ENCODE data around the gene LRMDA.

The LRMDA gene

DNA sequence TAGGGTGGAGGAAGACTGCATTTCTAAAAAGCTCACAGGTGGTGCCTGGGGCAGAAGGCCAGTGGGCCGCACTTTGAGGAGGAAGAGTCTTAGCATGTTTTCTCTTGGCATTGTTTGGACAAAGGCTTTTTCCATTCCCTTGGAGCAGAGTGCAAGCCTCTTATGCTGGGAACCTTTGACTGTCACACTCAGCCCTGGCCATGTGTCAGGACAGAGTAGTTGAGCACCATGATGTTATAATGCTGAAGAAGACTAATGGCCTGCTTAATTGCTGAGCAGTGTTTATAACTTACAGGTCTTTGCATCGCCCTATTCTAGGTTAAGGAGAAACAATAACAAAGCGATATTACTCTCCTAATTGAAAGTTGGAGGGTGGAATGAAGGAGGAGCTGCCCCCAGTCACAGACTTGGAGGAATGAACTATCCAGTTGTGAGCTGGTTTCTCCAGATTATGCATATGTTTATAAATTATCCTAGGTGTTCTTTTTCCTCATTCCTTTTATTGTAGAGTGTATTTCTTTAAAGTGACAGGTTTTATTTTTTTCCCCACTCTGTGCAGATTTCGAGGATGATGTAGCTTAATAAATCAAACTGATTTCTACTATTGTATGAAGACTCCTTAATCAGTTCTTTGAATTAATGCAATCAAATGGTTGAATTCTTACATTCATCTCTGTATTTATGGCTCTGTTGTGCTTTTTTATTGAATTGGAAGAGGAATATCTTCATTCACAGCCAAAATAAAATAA is 767.0 kb downstream of the LRMDA start:
- DNase-seq, result no peak

DNA sequence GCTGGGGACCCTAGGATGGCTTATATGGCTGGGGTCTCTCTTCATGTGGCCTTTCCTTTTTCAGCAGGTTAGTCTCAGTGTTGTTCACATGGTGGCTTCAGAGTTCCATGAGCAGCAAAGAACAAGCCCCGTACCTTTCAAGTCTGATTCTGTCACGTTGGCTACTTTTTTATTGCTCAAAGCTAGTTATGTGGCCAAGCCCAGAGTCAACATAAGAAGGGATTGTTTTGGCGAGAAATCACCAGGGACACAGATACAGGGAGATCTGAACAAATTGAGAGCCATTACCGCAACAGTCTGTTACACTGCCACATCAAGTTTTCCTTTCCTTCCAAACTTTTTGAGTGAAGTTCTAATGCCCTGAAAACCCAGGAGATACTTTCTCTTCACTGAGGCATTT is 770.5 kb downstream of the LRMDA start:
- no peak for DNase-seq

DNA sequence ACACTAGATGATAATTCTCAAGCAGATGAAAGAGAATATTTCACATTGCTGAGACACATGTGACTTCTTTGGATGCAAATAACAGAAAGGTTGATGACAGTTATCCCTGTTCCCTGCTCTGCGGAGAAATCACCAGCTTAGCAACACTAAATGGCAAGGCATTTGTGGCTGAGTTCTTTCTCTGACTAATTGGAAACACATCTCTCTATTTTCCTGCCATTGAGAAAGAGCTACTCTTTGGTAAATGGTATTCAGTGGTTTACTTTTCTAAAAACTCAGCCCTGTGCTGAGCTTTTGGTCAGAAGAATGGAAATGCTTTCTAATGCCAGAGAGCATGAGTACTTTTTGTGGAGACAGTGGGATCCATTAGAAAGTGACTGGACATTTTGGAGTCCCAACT is 771.4 kb downstream of the LRMDA start:
- DNase-seq, result no peak

DNA sequence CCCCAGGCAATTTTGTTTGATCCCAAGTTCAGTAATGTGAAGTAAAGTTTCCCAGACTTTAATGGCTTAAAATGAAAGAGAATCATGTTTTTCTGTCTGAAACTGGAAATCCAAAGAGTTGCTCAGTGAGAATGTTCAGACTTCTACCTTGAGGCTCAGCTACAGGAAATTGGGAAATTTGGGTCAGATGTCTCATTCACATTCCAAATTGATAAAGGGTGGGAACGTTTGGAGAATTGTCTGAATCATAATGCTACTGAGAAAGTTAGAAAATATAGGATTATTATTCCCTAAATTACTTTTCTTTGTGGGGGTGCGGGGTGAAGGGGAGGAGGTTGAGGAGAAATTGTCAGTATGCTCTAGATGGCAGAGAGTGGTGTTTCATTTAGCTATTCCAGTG is 773.9 kb downstream of the LRMDA start:
- no peak for DNase-seq

DNA sequence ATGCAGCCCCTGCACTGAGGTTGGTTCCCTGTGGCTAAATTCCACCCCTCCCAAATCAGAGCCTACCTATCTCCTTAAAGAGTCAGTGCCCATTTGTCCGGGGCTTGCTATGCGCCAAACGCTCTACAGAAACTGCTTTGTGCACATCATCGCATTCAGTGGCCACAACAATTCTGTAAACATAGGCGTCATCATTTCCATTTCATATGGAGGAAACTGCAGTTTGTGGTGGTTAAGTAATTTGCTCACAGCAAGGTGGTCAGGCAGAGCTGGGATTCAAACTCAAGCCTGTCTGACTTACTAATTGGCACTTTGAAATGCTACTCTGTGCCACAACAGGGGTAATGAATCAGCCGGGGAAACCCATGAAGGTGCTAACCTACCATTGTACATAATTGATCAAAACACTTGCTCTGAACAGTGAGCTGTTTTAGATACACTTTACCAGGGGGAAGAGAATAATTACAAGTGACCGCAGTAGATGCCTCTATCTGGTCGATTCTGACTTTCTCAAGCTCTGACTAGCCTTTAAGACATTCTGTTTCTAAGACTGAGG is 775.5 kb downstream of the LRMDA start:
- DNase-seq, result no peak

DNA sequence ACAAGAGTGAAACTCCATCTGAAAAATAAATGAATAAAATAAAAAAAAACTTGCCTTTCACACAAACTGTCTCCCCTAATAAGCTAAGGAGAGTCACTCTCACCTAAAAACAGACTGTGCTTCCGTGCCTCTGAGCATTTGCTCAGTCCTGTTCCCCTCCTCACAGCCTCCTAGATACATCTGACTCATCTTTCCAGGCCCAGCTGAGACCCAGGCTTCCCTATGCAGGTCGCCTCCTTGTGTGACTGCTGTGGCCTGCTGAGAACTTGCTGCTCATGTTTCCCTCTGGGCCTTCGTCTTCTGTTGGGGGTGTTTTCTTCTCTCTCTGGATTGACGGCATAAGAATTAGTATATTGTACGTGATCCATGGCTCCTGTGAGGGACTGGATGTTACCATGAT is 777.7 kb downstream of the LRMDA start:
- no peak for DNase-seq

DNA sequence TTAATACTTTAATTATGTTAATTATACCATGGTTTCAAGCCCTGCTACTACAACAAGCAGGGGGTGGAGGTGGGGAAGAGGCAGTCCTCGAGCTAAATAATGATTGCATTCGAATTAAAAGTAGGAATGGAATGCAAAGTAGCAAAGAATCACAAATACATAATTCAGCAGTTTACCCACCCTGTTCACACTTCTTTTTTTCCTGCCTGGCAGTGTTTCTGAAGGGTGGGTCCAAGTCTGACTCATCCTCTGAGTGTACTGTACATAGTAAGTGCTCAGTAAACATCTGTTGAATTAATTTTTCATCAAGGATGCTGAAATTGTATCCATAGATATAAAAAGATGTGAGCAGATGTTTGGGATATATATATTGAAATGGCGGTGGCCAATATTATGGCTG is 778.8 kb downstream of the LRMDA start:
- DNase-seq, result no peak

DNA sequence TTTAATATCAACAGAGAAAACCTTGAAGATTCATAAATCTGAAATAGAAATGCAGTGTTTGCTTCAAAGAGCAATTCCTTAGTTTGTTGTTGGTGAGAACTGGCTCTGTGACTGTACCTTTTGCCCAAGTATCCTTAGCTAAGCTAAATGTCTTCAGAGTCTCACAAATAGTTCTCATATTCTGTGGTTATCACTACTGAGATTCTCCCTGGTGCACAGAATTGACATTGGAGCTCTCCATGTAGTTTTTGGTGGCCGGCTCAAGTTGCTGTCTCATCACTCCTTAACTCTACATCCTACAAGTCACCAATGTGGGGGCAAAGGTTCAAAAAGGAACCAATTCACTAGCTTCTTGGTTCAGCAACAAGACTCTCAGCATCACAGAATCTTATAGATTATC is 780.3 kb downstream of the LRMDA start:
- DNase-seq, result no peak

DNA sequence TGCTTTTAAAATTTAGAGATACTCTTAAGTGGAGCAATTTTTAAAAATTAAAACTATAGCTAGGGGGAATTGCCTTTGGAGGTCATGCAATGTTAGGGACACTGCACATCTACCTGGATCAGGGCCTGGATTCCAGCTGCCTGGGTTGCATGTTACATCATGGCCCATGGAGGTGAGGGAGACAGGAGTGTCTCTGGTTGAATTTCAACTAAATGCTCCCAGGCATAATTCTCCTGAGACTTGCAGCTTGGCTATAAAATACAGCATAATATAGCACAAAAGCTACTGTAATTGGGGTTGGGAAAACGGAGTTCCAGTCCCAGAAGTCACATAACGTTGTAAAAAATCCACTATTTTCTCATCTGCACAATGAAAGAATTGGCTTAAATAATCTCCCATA is 782.5 kb downstream of the LRMDA start:
- no peak for DNase-seq

DNA sequence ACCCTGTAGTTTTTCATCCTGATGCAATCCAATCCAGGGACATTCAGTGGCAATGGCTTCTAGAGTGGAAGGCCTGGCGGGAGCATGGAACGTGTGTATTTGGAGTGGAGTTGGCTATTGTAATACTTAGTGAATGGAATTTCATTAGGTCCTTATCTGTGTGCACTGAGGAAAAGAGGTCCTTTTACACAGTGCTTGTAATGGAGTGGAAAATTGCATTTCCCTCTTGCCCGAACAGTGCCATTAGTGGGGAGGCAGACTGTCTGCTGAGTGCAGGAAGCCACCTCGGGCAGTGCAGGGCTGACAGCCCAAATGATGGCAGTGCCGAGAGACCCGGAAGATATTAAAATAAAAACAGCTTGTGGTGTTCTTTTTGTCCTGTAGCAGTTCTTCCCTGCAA is 786.6 kb downstream of the LRMDA start:
- no peak for DNase-seq

DNA sequence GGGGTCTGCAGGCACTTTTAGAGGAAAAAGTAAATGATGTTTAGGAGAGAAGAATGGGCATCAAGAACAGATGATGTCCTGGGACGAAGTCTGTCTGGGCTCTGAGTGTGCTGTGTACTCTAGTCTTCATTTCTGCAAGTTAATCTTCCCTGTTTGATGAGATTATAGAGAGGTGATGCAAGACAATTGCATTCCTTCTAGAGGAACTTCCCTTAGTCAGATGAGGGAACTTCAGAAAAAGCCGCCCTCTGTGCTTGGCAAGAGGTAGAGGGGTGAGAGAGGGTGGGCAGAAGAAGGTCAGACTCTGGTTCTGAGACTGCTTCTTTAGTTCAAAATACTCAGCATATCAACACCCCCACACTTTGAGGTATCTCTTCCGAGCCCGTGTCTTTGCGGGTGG is 797.9 kb downstream of the LRMDA start:
- DNase-seq, result no peak

DNA sequence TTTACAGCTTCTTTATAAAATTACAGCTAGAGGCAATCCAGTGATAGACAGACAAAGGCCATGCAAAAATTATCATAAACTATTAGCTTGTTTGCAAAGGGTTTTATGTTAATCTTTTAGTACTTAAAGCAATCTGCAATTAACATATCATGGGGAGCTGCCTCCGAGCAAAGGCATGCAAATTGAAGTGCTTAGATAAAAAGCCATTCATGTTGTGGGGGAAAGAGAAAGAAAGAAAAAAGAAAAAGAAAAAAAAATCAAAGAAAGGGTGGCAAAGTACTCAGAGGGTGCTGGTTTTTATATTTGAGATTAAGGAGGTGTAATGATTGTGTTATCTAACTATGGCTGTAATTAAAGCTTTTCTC is 799.5 kb downstream of the LRMDA start:
- no peak for DNase-seq

DNA sequence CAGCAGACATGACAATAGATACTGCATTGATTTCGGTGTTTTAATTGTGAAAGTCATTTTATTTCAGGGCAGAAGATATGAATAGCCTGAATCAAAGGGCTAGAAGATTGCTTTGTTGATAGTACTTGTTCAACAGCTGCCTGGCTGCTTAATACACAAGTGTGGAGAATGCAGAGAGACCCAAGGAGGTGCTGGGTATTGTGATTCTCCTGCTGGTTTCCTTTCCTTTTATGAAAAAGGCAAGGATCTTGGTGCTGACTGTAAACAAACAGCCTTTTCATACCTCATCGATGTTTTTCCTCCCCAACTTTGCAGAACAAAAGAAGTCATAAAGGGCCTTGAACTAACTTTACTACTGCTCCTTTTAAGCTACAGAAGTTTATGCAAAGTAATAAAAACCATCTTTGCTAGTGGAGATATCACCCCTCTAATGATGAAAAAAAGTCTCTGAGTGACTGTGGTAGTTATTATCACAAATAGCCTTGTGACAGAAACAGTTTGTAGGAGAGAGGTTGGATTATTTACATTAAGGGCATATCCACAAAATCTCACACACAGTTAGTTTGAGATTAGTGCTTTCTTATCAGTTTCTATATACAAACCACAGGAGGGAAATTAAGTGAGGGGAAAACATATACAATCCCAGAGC is 800.0 kb downstream of the LRMDA start:
- DNase-seq, result no peak

DNA sequence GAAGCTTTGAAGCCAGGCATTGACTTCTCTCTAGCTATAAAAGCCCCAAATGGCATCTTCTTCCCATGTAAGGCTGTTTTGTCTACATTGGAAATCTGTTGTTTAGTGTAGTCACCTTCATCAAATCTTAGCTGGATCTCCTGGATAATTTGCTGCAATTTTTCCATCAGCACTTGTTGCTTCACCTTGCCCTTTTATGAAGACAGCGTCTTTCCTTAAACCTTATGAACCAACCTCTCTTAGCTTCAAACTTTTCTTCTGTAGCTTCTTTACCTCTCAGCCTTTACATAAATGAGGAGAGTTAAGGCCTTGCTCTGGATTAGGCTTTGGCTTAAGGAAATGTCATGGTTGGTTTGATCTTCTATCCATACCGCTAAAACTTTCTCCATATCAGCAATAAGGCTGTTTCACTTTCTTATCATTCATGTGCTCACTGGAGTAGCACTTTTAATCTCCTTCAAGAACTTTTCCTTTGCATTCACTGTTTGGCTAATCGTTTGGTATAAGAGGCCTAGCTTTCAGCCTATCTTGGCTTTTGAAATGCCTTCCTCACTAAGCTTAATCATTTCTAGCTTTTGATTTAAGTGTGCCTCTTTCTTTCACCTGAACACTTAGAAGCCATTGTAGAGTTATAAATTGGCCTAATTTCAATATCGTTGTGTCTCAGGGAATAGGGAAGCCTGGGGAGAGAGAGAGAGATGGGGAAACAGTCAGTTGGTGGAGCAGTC is 803.2 kb downstream of the LRMDA start:
- no peak for DNase-seq

DNA sequence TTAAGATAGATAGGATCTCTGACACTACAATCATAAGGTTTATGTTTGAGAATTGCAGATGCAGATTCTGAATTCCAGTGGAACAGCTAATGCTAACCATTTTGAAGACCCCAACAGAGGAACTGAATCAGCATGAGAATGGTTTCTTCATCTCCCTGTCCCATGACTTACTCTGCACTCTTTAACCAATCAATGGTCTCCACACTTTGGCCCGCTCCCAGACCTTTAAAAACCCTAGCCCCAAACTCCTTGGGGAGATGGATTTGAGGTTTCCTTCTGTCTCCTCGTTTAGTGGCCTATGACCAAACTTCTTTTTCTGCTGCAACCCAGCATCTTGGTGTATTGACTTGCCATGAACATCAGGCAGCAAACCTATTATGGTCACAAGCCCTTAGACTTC is 804.9 kb downstream of the LRMDA start:
- no peak for DNase-seq

DNA sequence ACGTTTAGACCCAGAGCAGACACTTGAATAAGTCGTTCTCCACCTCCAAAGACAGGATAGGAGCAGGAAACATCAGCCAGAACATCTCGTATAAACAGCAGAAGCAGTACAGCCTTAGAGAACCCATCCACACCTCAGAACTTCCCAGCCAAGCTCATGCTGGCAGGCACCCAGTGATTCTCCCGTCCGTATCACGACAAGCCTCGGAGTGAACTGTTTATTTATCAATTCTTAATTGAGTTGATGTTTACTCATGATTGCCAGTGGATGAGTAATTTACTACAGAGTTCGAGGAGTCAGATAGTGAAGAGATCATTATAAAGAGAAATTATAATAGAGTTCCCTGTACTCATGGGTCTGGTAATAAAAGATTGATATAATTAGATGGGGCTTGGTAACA is 811.5 kb downstream of the LRMDA start:
- no peak for DNase-seq

DNA sequence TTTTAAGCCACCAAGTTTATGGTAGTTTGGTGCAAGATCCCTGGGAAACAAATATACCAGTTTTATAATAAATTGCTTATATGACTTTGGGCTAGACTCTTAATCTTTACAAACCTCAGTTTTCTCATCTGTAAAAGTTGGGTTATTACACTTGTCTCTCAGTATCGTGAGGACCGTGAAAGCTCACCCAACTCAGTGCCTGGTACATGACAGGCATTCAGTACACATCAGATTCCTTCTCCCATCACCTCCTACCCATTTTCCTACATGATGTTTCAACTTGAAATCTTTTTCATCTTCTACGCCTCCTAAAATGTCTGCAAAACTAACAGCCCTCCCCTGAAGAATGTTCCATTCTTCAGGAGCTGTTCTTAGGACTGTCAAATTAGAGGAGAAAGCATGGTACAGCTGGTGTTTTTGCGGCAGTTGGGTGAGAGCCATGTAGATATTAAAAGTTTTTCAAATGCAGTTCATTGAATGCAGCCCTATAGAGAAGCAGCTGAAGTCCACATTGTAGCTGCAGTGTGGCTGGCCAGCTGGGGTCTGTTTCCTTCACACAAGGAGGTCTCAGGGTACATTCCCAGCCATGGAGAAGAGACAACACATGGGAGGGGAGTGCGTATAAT is 812.8 kb downstream of the LRMDA start:
- no peak for DNase-seq

DNA sequence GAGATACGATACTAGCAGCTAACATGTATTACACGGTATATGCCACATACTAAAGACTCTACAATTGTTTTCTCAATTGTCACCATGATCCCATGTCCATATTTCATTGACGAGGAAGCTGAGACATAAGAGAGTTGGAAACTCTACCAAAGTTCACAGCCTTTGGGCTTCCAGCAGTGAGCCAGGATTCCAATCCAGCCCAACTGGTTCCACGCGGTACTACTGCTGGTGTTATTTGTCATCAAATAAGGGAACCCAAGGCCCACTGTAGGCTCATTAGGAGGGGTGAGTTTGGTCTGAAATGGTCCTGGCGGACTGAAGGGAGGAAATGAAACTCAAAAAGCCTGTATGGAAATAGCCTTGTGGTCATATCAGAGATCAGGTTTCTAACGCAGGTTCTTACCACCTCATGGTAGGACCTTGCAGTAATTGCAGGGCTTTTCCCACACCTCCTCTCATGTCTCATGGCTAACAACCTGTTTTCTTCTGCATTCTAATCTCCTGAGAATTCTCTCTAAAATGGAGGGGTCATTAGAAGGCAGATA is 814.6 kb downstream of the LRMDA start:
- no peak for DNase-seq

DNA sequence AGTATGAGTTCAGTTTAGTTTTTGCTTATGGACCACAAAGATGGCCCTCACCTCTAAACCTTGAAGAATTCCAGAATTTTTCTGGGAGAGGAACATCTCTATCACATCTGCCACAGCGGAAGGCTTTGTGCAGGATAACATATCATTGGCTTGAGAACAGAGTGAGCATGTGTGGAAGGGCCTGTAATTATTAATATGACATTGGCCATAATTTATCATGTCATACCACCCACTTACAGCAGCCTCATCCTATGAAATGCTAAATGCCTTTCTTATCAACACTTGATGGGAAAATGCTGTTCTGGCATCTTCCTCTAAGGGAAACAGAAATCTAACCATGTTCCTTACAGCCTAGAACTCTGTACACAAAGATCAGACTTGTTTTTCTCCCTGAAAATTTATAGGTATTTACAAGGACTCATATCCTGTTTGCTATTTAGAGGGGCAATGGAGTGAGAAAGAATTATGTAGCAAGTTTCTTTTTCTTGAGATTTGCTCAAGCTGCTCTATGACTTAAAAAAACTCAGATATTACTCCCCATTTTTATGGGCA is 817.3 kb downstream of the LRMDA start:
- DNase-seq, result no peak

DNA sequence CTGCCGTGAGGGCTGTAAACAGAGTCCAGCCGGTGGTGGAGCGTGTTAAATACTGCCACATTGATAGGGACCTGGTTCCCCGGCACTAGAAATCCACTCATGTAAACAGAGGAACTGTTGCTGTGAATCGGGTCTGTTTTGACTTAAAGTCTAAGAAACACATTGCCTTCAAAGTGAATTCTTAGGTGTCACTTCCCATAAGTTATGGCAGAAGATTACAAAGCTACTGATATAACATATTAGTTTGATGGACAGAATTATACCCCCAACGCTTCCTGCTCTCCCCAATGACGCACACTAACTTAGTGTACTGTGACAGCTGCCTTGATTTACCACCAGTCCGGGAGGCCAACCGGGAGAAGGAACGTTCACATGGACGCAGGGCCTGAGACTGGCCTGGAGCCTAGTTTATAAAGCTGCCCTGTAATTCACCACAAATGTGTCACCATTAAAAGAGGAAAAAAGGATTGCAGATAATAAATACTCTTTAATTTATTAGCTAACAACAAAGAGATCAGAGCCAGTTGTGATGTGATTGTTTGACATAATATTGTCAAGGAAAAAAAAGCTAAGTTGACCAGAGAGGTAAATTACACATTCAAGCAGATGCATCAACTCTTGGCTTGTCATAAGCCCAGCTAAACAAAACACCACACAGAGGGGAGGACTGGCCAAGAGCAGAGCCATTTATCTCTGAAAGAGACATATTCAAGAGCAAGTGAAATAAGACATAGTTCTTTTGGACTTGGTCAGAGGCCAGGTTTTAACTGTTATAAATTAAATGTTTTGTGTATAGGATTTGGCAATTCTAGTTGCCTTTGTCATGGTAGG is 820.6 kb downstream of the LRMDA start:
- DNase-seq, result no peak

DNA sequence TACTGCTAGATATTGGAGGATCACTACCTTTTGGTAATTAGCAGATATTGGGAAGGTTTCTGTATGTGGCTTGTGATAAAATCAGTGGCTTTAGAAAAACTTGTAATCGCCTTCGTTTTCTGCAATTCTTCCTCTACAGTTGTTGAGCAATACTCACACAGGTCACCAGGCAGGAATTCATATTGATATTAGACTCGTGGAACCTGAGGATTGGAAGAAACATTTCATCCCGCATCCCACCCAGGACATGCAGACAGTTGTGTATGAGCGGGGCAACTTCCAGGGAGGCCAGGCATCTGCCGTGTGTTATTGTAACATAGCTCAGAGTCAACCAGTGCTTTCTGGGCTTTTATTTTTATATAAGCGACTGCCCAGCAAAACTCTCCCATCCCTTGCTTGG is 821.3 kb downstream of the LRMDA start:
- no peak for DNase-seq

DNA sequence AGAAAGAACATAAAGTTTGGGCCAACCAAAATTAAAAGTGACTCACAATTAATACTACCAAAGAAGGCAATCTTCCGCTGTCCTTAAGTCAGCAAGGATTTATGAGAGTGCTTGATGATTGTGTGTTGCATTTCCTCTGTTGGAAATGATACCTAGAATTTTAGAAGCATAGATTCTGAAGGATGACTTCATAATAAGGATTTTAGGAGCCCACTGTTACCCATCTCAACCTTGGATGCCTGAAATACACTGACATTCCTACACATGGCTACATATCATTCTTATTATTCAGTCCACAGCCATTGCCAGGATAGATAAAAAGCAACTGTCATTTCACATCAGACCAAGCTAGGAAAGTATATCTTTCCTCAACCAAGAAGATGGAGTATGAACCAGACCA is 823.8 kb downstream of the LRMDA start:
- DNase-seq, result no peak
